HG02852 (cell line): ENCODE results near the gene OTUB2.

Source experiments
- ATAC-seq: cut with Tn5 transposase; IDR thresholded peaks from one replicate; pipeline ENCODE4 v1.9.1; 2021; ENCODE audit warnings: mild to moderate bottlenecking, moderate library complexity; ENCODE audit not compliant: unreplicated experiment

The OTUB2 gene

DNA sequence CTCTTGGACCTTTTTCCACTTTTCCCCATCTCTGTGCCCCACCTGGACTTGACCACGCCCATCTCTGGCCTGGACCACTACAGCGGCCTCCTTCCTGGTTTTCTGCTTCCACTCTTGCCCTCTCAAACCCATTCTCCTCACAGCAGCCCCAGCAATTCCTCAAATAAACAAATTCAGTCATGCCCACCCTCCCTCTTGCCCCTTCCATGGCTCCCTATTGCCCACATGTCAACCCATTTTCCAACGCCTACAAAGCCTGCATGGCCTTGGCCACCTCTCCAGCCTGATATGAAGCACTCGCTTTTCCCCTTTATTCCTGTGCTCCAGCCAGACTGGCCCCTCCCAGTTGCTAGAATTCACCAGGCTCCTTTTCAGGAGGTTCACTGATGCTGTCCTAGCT is 5.9 kb upstream of the OTUB2 start:
- ATAC-seq, result no peak

GRCh38 chr14:94021001-94021400 is 5.1 kb upstream of the OTUB2 start:
- ATAC-seq, result no peak

DNA sequence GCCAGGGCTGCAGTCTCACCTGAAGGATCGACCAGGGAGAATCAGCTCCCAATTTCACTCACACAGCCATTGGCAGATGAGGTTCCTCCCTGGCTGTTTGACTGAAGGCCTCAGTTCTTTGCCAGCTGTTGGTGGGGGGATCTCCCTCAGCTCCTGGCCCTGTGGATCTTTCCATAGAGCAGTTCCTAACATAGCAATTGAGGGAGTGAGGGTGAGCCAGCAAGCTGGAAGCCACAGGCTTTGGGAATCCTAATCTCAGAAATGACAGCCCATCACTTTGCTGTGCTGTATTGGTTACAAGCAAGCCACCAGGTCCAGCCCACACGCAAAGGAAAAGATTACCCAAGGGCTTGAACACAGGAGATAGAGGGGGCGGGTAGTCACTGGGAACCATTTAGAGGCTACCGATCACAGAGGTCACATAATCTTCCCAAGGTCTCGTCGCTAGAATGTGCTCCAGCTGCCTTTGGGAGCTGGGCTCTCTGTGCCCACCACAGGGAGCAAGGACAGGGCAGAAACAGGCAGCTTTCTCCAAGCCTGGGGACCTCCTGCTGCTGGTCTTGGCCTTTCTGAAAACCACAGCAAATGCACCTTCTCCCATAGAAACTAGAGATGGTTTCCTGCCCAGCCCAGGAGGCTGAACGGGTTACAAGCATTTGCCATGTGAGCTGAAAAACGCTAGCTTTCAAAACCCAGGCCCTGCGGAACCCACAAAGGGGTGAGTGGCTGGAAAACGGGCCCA is 4.6 kb upstream of the OTUB2 start:
- ATAC-seq, result no peak

DNA sequence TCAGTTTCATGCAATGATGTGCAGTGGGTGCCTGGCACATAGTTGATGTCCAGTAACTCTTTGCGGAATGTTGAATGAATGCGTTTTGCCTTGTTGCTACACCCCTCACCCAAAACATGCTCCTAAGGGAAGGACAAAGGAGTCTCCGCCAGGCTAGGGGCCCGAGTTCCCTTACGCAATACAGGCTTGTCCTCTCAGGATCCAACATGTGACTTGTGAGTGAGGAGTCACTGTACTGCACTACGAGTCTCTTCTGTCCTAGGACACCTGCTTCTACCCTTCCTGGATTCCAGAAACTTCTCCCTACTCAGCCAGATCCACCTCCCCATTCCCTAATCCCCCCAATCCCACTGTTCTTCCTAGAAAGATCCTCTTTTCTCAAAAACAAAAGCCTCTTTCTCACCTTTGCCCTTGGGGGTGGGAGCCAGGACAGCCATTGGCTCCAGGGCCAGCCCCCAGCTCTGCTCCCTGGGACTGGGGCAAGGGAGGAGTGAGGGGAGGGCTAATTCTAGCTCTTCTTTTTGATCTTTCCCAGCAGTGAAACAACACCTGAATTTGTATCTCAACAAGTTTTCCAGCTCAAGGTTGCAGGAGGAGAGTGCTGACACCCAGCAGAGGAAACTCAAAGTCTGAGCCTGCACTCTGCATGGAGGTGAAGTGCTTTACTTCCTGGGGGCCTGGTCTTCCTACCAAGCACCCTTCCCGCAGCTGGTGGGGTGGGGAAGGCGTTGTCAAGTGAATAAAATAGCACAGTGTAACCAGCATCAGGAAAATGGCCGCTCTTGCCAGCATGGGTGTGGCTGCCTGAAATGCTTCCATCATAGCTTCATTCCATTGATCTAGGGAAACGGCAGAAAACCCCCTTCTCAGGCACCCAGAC is 3.4 kb upstream of the OTUB2 start:
- ATAC-seq, result no peak

GRCh38 chr14:94024549-94024948 is 1.6 kb upstream of the OTUB2 start:
- no peak for ATAC-seq

DNA sequence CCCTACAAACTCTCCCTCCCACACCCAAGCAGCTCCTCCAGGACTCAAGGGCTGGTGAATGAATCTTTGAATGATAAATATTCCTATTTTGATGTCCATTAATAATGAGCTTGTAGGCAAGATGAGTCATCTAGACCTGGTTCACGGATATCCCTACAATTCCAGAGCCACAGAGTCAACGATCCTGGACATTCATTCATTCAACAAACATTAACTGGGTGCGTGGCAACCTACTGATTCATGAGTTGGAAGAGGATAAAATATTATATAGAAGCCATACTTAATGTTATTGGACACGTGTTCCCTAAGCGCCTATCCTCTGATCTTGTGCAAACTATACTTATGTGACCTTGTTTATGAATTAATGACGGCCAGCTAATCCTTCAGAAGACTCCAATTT is 420 bp upstream of the OTUB2 start:
- no peak for ATAC-seq

DNA sequence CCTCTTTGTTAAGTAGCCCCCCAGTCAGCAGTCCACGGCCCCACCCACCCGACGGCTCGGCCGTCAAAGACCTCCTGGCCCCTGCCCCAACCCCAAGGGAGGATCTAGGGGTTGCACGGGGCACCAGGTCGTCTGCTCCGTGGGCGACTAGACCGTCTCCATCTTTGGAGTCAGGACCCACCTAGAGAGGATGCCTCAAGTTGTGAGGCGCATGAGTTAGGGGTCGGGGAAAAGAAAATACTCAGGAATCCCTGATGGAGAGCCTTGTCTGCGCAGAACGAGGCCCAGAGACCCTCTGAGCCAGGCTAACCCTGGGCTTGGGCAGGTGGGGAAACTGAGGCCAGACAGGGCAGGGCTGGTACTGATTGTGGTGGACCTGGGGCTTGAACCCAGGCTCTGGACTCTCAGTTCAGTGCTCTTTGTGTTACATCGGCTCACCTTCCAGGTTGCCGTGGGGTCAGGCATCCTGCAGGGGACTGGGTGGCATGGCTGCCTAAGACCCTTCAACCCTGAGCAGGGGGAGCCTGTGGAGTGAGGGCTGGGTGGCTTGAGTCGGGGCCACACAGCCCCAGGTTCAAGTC is 839 bp downstream of the OTUB2 start:
- no peak for ATAC-seq

DNA sequence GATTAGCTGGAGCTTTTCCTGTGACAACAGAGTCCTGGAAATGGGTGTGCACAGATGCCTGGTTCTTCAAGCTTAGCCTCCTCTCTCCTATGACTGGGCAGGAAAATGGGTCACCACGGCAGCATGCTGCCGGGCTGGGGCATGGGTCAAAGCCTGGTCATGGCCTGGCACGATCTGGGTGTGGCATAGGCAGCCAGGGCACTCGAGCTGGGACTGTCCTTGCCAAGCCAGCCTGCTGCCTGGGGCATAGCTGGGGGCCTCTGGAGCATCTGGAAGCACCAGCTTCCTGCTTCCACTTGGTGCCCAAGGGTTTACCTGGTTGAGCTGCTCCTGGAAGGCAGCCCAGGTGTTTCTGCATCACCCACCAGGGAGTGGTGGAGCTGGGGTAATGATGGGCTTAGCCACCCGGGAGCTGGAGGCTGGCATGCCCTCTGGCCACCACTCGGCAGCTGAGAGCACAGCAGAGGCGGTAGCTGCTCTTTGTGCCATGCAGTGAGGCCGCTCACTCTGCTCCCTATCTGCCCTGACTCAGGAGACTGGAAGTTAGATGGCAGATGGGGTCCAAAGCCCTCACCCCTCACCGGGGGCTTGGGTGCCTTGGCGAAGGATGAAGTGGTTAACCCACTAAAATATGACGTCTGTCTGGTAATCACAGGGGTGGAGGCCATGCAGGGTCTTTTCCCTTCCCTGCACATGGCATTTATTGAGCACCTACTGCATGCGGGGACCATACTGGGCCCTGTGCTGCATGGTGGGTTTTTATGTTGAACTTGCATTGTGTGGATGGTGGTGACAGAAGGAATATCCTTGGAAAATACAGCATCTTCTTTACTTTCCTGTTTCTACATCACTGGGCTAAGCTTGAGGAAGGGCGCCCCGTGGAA is 1.7 kb downstream of the OTUB2 start:
- ATAC-seq, result no peak

DNA sequence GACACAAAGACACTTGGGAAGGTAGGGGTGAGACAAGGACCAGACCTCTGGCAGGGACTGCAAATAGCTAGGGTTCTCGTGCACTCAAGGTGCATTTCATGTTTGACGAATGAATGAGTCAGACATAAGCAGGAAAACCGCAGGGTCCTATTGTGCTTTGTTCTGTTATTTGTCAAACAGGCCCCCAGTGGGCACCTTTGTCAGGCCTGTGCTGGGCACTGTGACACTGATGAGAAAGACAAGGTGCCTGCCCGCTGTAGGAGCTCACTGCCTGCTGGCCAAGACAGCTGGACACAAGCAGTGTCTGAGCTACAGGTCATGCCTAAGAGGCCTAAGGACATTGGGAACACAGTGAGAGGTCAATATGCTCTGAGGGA is 2.3 kb downstream of the OTUB2 start:
- no peak for ATAC-seq

GRCh38 chr14:94029265-94029664 is 3.1 kb downstream of the OTUB2 start:
- ATAC-seq, result no peak

GRCh38 chr14:94029671-94030203 is 3.6 kb downstream of the OTUB2 start:
- ATAC-seq, result no peak

DNA sequence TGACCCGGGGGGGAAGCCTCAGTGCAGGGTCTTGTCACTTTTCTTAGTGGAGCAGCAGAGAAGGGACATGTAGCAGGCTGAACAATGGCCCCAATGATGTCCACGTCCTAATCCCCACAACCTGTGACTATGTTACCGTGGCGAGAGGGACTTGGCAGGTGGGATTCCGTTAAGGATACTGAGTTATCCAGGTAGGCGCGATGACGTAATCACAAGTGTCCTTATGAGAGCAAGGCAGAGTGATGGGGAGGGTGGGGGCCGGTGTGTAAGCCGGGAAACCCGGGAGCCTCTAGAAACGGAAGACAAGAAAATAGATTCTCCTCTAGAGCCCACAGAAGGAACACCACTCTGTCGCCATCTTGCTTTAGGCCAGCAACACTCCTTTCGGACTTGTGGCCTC is 4.4 kb downstream of the OTUB2 start:
- ATAC-seq, result no peak

DNA sequence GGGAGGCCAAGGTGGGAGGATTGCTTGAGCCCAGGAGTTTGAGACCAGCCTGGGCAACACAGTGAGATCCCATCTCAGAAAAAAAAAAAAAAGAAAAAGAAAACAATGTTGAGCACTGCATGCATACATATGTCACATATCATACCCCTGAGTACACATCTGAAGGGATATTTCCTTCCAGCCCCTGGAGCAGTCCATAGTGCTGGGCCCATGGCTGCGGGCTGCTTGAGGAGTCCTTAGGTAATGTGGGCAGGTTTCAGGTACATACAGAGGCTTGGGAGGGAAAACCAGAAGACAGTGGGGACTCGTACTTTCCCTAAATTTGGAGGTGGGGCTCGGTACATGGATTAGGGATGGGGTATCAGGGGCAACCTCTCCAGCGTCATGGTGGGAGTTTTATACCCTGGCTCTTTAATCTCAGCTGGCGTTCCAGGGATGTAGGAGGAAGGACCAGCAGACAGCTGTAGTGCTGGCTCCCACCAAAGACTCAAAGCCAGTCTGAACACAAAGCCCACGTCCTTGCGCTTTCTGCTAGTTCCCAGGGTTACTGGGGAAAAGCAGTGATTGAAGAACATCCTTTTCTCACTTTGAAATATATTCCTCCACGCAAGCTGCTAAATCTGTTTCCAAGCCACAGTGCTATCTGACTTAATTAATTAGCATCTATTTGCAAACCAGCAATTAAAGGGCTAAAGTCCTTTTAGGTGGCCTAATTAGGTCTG is 5.2 kb downstream of the OTUB2 start:
- ATAC-seq, result no peak

- ATAC-seq, result no peak
These were observed 5.7 kb downstream of the OTUB2 start for GRCh38 chr14:94031883-94032279.

- no peak for ATAC-seq
These were observed 8.7 kb downstream of the OTUB2 start for GRCh38 chr14:94034886-94035285.

DNA sequence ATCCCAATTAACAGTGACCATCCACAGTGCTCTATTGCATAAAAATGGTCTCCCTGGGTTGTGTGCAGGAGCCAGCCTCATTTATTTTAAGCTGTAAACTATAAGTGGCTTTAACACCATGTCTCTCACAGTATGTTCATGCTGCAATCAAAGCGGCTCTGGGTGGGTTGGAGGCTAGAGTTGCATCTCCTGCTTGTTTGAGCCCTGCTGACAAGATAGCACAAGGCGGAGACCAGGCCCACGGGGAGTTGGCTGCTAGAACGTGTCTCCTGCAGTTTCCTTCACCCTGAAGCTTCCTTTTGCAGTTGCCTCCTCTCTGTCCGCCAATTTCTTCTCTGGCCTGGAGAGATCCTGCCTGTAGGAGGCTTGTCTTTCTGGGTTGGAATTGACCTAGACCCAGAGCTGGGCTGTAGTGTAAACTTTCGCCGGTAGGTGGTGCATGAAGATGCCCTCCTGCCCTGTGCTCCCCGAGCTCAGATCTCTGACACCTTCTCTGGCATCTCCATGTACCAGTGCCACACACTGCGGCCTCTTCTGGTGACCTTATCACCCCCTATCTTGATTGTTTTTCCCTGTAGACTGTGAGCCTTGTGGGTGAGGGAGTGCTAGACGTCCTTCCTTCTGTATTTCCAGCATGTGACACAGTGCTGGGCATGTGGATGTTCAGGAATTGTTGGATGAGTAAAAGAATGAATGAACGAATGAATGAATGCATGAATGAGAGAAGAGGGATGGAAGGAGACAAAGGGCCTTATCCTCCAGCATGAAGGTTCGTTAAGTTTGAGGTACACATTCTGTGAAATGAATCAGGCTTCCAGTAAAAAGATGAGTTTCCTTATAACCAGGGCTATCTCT is 10.4 kb downstream of the OTUB2 start:
- ATAC-seq, result peak; percentile 86

- no peak for ATAC-seq
These were observed 11.8 kb downstream of the OTUB2 start for GRCh38 chr14:94037954-94038353.

DNA sequence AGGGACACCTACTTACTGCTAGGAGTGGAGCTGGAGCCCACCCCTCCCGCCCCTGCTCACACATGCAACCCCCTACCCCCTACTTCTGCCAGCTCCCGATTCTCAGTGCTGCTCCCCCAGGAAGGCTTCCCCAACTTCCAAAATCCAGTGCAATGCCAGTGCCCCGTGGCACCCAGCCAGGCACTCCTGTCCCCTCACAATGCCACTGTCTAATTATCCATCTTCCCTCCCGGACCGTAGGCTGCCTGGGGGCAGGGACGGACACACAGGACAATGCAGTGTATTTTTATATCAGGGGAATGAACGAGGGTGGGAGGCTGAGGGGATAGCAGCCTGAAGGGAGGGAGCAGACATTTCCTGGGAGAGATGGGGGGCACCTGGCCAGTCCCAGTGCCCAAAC is 12.4 kb downstream of the OTUB2 start:
- no peak for ATAC-seq
